ENCODE data around the gene TRABD2B.

TRABD2B gene

GRCh38 chr1:47712596-47713299 lies 284.4 kb downstream of the TRABD2B start:
- DNase-seq (ENCODE audit: low read depth): no peak
- H3K4me3 ChIP-seq (ENCODE audit: low read depth, low read length): no peak overlapping the region
- TF ChIP-seq CTCF (IDR thresholded peaks at IDR 0.05; ENCODE audit: control insufficient read depth, extremely low read depth, insufficient read depth): no peak

GRCh38 chr1:47711848-47712492 lies 285.2 kb downstream of the TRABD2B start:
- DNase-seq (ENCODE audit: low read depth): no peak
- no peak for TF ChIP-seq CTCF (IDR thresholded peaks at IDR 0.05; ENCODE audit: control insufficient read depth, extremely low read depth, insufficient read depth)
- H3K4me3 ChIP-seq (ENCODE audit: low read depth, low read length): no peak overlapping the region

- no peak overlapping the region for H3K4me3 ChIP-seq (ENCODE audit: low read depth, low read length)
- TF ChIP-seq CTCF (IDR thresholded peaks at IDR 0.05; ENCODE audit: control insufficient read depth, extremely low read depth, insufficient read depth): no peak
- no peak for DNase-seq (ENCODE audit: low read depth)
These were observed 285.9 kb downstream of the TRABD2B start for GRCh38 chr1:47711184-47711847.
